ENCODE results near the gene CPA1.
"Not testable (repeated sequence)": the region's sequence is repeated elsewhere in the genome, so short reads cannot be mapped to it uniquely, and the experiment has no call there.

CPA1 gene

GRCh38 chr7:130374507-130374906, 5.8 kb upstream of the CPA1 start:
- no peak for DNase-seq

GRCh38 chr7:130376461-130376860, 3.8 kb upstream of the CPA1 start:
- DNase-seq, result not testable (repeated sequence)

- DNase-seq, result no peak
Measured at GRCh38 chr7:130377178-130377577, 3.1 kb upstream of the CPA1 start.

GRCh38 chr7:130379019-130379418, 1.3 kb upstream of the CPA1 start:
- DNase-seq, result no peak

GRCh38 chr7:130379532-130379920, 768 bp upstream of the CPA1 start:
- no peak for DNase-seq

GRCh38 chr7:130380861-130381455, 664 bp downstream of the CPA1 start:
- no peak for DNase-seq

GRCh38 chr7:130381468-130382312, 1.4 kb downstream of the CPA1 start:
- DNase-seq, result no peak

- DNase-seq, result no peak
Measured at GRCh38 chr7:130383187-130383980, 3.1 kb downstream of the CPA1 start.

GRCh38 chr7:130384371-130384801, 4.1 kb downstream of the CPA1 start:
- DNase-seq, result no peak

- no peak for DNase-seq
Measured at GRCh38 chr7:130384841-130385599, 4.7 kb downstream of the CPA1 start.

GRCh38 chr7:130385600-130386066, 5.3 kb downstream of the CPA1 start:
- DNase-seq, result no peak

GRCh38 chr7:130386876-130387275, 6.6 kb downstream of the CPA1 start:
- no peak for DNase-seq

- DNase-seq, result no peak
Measured at GRCh38 chr7:130387306-130387627, 7.0 kb downstream of the CPA1 start.

GRCh38 chr7:130387628-130388403, 7.5 kb downstream of the CPA1 start:
- DNase-seq, result no peak

- no peak for DNase-seq
Measured at GRCh38 chr7:130388671-130389070, 8.4 kb downstream of the CPA1 start.

- DNase-seq, result no peak
Measured at GRCh38 chr7:130390486-130390885, 10.2 kb downstream of the CPA1 start.

GRCh38 chr7:130393101-130393561, 12.8 kb downstream of the CPA1 start:
- no peak for DNase-seq

GRCh38 chr7:130393841-130394411, 13.6 kb downstream of the CPA1 start:
- DNase-seq, result no peak

GRCh38 chr7:130394421-130395195, 14.3 kb downstream of the CPA1 start:
- DNase-seq, result no peak

- DNase-seq, result no peak
Measured at GRCh38 chr7:130395421-130395820, 15.1 kb downstream of the CPA1 start.

- no peak for DNase-seq
Measured at GRCh38 chr7:130396109-130396508, 15.8 kb downstream of the CPA1 start.

All from AML-193 (cell line).